H1 (cell line): ENCODE results near the gene TBCE. TPM values are rescaled to one million over a fixed set of nuclear protein-coding genes. Genes with fewer than 3 reads are reported as not detected.

Source experiments
- CTCF ChIA-PET: fragments of 300-600 bp; sonication (Branson Sonifier 250); formaldehyde crosslinking; loops from one replicate; lab custom pipeline; 2021; ENCODE audit not compliant: partially characterized antibody; lab: Charles Lee
- POLR2A ChIA-PET: fragments of 300-600 bp; sonication (Branson Sonifier 250); formaldehyde crosslinking; loops from one replicate; lab custom pipeline; 2021; ENCODE audit warnings: inconsistent platforms; ENCODE audit not compliant: partially characterized antibody; lab: Charles Lee
- DNase-seq, 2 experiments: peaks; one replicate each; pipeline versions ENCODE4 v3.0.0 to v3.0.0-alpha.2; 2010 to 2022; ENCODE audit warnings: low spot score in 2 of 2, low read depth in 1 of 2, mixed read lengths in 1 of 2
- FAIRE-seq: peaks from 2 replicates; lab custom pipeline; 2011; peaks lifted over from hg19 to GRCh38; lab: Jason Lieb, UNC
- H2AFZ ChIP-seq: 2 replicates; pipeline ENCODE4 v1.8.1; 2012; ENCODE audit warnings: low read length, inconsistent platforms
- H2AK5ac ChIP-seq: 2 replicates; pipeline ENCODE4 v1.6.1; 2013; ENCODE audit warnings: low read depth, low read length
- H2BK120ac ChIP-seq: replicated peaks from 2 replicates; pipeline ENCODE3; 2013; ENCODE audit warnings: low read depth, low read length, inconsistent platforms
- H2BK12ac ChIP-seq: 2 replicates; pipeline ENCODE4 v1.6.1; 2013; ENCODE audit warnings: low read depth, low read length
- H2BK15ac ChIP-seq: 2 replicates; pipeline ENCODE4 v1.6.1; 2013; ENCODE audit warnings: low read length
- H2BK20ac ChIP-seq: 2 replicates; pipeline ENCODE4 v1.6.1; 2013; ENCODE audit warnings: low read length
- H2BK5ac ChIP-seq: 2 replicates; pipeline ENCODE4 v1.6.1; 2013; ENCODE audit warnings: low read depth, low read length
- H3K14ac ChIP-seq: 2 replicates; pipeline ENCODE4 v1.6.1; 2013; ENCODE audit warnings: inconsistent platforms; ENCODE audit not compliant: insufficient read length
- H3K18ac ChIP-seq: 2 replicates; pipeline ENCODE4 v1.6.1; 2013; ENCODE audit warnings: low read length; ENCODE audit errors: extremely low read depth
- H3K23ac ChIP-seq: 2 replicates; pipeline ENCODE4 v1.6.1; 2013; ENCODE audit warnings: inconsistent platforms; ENCODE audit not compliant: insufficient read length
- H3K23me2 ChIP-seq: 2 replicates; pipeline ENCODE4 v1.6.1; 2013; ENCODE audit warnings: low read depth, low read length
- H3K27ac ChIP-seq: 2 replicates; pipeline ENCODE4 v1.6.1; 2011; ENCODE audit warnings: low read depth, low read length, inconsistent platforms
- H3K27me3 ChIP-seq, 4 experiments: replicated peaks in 1 of 4; 1 replicate in 1 of 4; 2 replicates in 3 of 4; pipeline versions ENCODE4 v1.6.1 to v1.8.1; 2011 to 2013; ENCODE audit warnings: low read length in 3 of 4, mild to moderate bottlenecking in 3 of 4, inconsistent platforms in 2 of 4, mixed read lengths in 2 of 4, moderate library complexity in 1 of 4; ENCODE audit not compliant: control insufficient read depth in 3 of 4, insufficient read depth in 3 of 4; ENCODE audit errors: extremely low read depth in 1 of 4
- H3K36me3 ChIP-seq, 4 experiments: 2 replicates each; pipeline versions ENCODE4 v1.6.1 to v1.8.1; 2011 to 2013; ENCODE audit warnings: mild to moderate bottlenecking in 4 of 4, low read length in 3 of 4, moderate library complexity in 2 of 4, control low read depth in 1 of 4, inconsistent platforms in 1 of 4; ENCODE audit not compliant: insufficient read depth in 4 of 4, control insufficient read depth in 2 of 4
- H3K4ac ChIP-seq: replicated peaks from 2 replicates; pipeline ENCODE3; 2013; ENCODE audit warnings: low read length, low read depth, mixed read lengths, inconsistent platforms; ENCODE audit not compliant: insufficient read length
- H3K4me1 ChIP-seq, 4 experiments: replicated peaks in 1 of 4; 1 replicate in 1 of 4; 2 replicates in 3 of 4; pipeline versions ENCODE4 v1.6.1 to v1.8.1; 2011 to 2013; ENCODE audit warnings: low read length in 3 of 4, inconsistent platforms in 2 of 4, mixed read lengths in 1 of 4; ENCODE audit not compliant: insufficient read depth in 4 of 4, control insufficient read depth in 3 of 4
- H3K4me2 ChIP-seq, 2 experiments: 2 replicates each; pipeline versions ENCODE4 v1.6.1 to v1.8.1; 2011 to 2013; ENCODE audit warnings: low read depth in 2 of 2, low read length in 2 of 2, control low read depth in 1 of 2, inconsistent platforms in 1 of 2, mild to moderate bottlenecking in 1 of 2; ENCODE audit not compliant: insufficient read depth in 1 of 2
- H3K4me3 ChIP-seq, 4 experiments: fragments of 200-600, 300-600 bp in 1 of 4; sonication (generic), shearing (Covaris generic), sonication (Bioruptor Twin) in 1 of 4; 2 replicates each; pipeline versions ENCODE4 v1.5.1 to v1.8.1; 2011 to 2016; ENCODE audit warnings: low read length in 4 of 4, low read depth in 3 of 4, control low read depth in 2 of 4, inconsistent platforms in 2 of 4, mild to moderate bottlenecking in 2 of 4, mixed read lengths in 1 of 4, moderate library complexity in 1 of 4; ENCODE audit not compliant: insufficient read depth in 2 of 4; ENCODE audit errors: extremely low read depth in 1 of 4
- H3K56ac ChIP-seq: replicated peaks from 2 replicates; pipeline ENCODE3; 2013; ENCODE audit warnings: low read depth, mild to moderate bottlenecking, mixed read lengths, low read length, inconsistent platforms; ENCODE audit not compliant: insufficient read length
- H3K79me1 ChIP-seq: 2 replicates; pipeline ENCODE4 v1.6.1; 2013; ENCODE audit warnings: low read depth, low read length, control low read depth
- H3K79me2 ChIP-seq, 2 experiments: 2 replicates each; pipeline versions ENCODE4 v1.6.1 to v1.8.1; 2012 to 2013; ENCODE audit warnings: low read length in 2 of 2, mild to moderate bottlenecking in 2 of 2, inconsistent platforms in 1 of 2; ENCODE audit not compliant: insufficient read depth in 2 of 2, control insufficient read depth in 1 of 2
- H3K9ac ChIP-seq, 4 experiments: replicated peaks in 1 of 4; 1 replicate in 1 of 4; 2 replicates in 3 of 4; pipeline versions ENCODE4 v1.6.1 to v1.8.1; 2011 to 2013; ENCODE audit warnings: low read depth in 3 of 4, low read length in 3 of 4, control low read depth in 2 of 4, mild to moderate bottlenecking in 2 of 4, moderate library complexity in 2 of 4, inconsistent platforms in 1 of 4; ENCODE audit errors: extremely low read depth in 1 of 4
- H3K9me3 ChIP-seq, 2 experiments: 2 replicates each; pipeline versions ENCODE4 v1.6.1 to v1.8.1; 2012 to 2013; ENCODE audit warnings: mild to moderate bottlenecking in 2 of 2, moderate library complexity in 2 of 2, control low read depth in 1 of 2, inconsistent platforms in 1 of 2, low read depth in 1 of 2, low read length in 1 of 2, mixed read lengths in 1 of 2; ENCODE audit not compliant: insufficient read depth in 2 of 2
- H4K20me1 ChIP-seq, 2 experiments: replicated peaks in 1 of 2; 2 replicates each; pipeline versions ENCODE3 to v1.8.1; 2011 to 2013; ENCODE audit warnings: inconsistent platforms in 2 of 2, low read length in 2 of 2, mild to moderate bottlenecking in 1 of 2; ENCODE audit not compliant: insufficient read depth in 2 of 2, control insufficient read depth in 1 of 2
- H4K5ac ChIP-seq: 2 replicates; pipeline ENCODE4 v1.6.1; 2013; ENCODE audit warnings: low read length, low read depth, mixed read lengths, inconsistent platforms; ENCODE audit not compliant: insufficient read length
- H4K8ac ChIP-seq: 2 replicates; pipeline ENCODE4 v1.8.0; 2013; ENCODE audit warnings: mild to moderate bottlenecking, moderate library complexity, low read length, inconsistent platforms; ENCODE audit not compliant: insufficient read depth; ENCODE audit errors: extremely low read depth
- H4K91ac ChIP-seq: replicated peaks from 2 replicates; pipeline ENCODE3; 2013; ENCODE audit warnings: low read length, mixed read lengths, inconsistent platforms; ENCODE audit not compliant: insufficient read length
- BRCA1 ChIP-seq: IDR thresholded peaks from 2 replicates; pipeline ENCODE4 v1.6.1; 2012; ENCODE audit warnings: low read depth, low read length, improper control_type of control experiment
- CBX8 ChIP-seq: fragments of 300-800, 300-1000 bp; sonication (generic); IDR thresholded peaks from 2 replicates; pipeline ENCODE4 v1.7.1; 2016; ENCODE audit warnings: low read depth, low read length, borderline replicate concordance
- HDAC2 ChIP-seq, 2 experiments: fragments of 300-600 bp in 1 of 2; sonication (generic) in 1 of 2; IDR thresholded peaks; 2 replicates each; pipeline ENCODE4 v1.6.1; 2011 to 2012; ENCODE audit warnings: low read depth in 2 of 2, low read length in 2 of 2, mild to moderate bottlenecking in 2 of 2, moderate library complexity in 2 of 2, borderline replicate concordance in 1 of 2, inconsistent platforms in 1 of 2
- JUN ChIP-seq: IDR thresholded peaks from 2 replicates; pipeline ENCODE4 v1.6.1; 2011; ENCODE audit warnings: low read depth, mild to moderate bottlenecking, improper control_type of control experiment, low read length
- PHF8 ChIP-seq: fragments of 200-600 bp; sonication (generic); conservative IDR thresholded peaks from 2 replicates; pipeline ENCODE4 v1.7.1; 2012; ENCODE audit warnings: low read depth, mild to moderate bottlenecking, inconsistent platforms, low read length, moderate library complexity
- POLR2A ChIP-seq, 2 experiments: IDR thresholded peaks; 1 replicate in 1 of 2; 2 replicates in 1 of 2; pipeline ENCODE4 v1.6.1; 2011; ENCODE audit warnings: low read depth in 2 of 2, low read length in 2 of 2, mild to moderate bottlenecking in 2 of 2; ENCODE audit errors: control extremely low read depth in 1 of 2
- POU5F1 ChIP-seq: IDR thresholded peaks from 2 replicates; pipeline ENCODE4 v1.6.1; 2011; ENCODE audit warnings: low read depth, mild to moderate bottlenecking, low read length, moderate library complexity
- RNF2 ChIP-seq: fragments of 200-900, 300-1000 bp; sonication (generic); IDR thresholded peaks from 2 replicates; pipeline ENCODE4 v1.7.1; 2016; ENCODE audit warnings: borderline replicate concordance, low read depth, mild to moderate bottlenecking, antibody characterized with exemption, low read length; ENCODE audit not compliant: poor library complexity, severe bottlenecking; ENCODE audit errors: missing control alignments
- SP2 ChIP-seq: IDR thresholded peaks from 2 replicates; pipeline ENCODE4 v1.6.1; 2012; ENCODE audit warnings: mild to moderate bottlenecking, low read length, inconsistent platforms
- SRF ChIP-seq: IDR thresholded peaks from 2 replicates; pipeline ENCODE4 v1.6.1; 2011; ENCODE audit warnings: mild to moderate bottlenecking, low read depth, low read length, moderate library complexity
- TAF7 ChIP-seq: optimal IDR thresholded peaks from 2 replicates; pipeline ENCODE3; 2011; ENCODE audit warnings: low read depth, mild to moderate bottlenecking, inconsistent platforms, low read length, moderate library complexity, borderline replicate concordance
- YY1 ChIP-seq: IDR thresholded peaks from 2 replicates; pipeline ENCODE4 v1.6.1; 2011; ENCODE audit warnings: low read depth, mild to moderate bottlenecking, low read length
- whole genome bisulfite sequencing, 2 experiments: shearing (Covaris generic) in 1 of 2; methylation state at CpG; one replicate each; pipeline versions ENCODE4 v1.1.6 to v1.1.7; 2013 to 2015; ENCODE audit warnings: low lambda C conversion rate in 2 of 2, mixed read lengths in 2 of 2, inconsistent platforms in 1 of 2, low coverage in 1 of 2, missing lambda C conversion rate in 1 of 2; ENCODE audit not compliant: insufficient replicate concordance in 2 of 2, insufficient coverage in 1 of 2, insufficient read length in 1 of 2; ENCODE audit errors: extremely low coverage in 1 of 2, missing lambda C conversion rate in 1 of 2; 5-methylcytosine and 5-hydroxymethylcytosine counted together
- polyA plus RNA-seq, 7 experiments: library from polyadenylated mRNA; depleted of rRNA in 3 of 7; stranded (reverse) in 5 of 7; unstranded in 2 of 7; fragments of >200 nt in 5 of 7; fragments of 200-250 nt in 2 of 7; gene quantifications; 1 replicate in 5 of 7; 2 replicates in 1 of 7; 4 replicates in 1 of 7; pipeline versions ENCODE4 v1.2.1 to v1.2.3, GENCODE V29; 2011 to 2013; ENCODE audit warnings: missing spikeins in 2 of 7, mixed read lengths in 2 of 7
- total RNA-seq: library from RNA; stranded (reverse); fragmentation: NEBNext Ultra II Directional; extraction: Animal tissue kit (Norgen Biotek cat#: 25700); gene quantifications from 2 replicates; pipeline ENCODE4 v1.2.1, GENCODE V29; 2021

The TBCE gene
- total and polyA plus RNA-seq, 2 of the 8 experiments (the other 6 are each of a cell fraction or from before 2014, with no cell fraction given) = 22.7 to 42.9 TPM

DNA sequence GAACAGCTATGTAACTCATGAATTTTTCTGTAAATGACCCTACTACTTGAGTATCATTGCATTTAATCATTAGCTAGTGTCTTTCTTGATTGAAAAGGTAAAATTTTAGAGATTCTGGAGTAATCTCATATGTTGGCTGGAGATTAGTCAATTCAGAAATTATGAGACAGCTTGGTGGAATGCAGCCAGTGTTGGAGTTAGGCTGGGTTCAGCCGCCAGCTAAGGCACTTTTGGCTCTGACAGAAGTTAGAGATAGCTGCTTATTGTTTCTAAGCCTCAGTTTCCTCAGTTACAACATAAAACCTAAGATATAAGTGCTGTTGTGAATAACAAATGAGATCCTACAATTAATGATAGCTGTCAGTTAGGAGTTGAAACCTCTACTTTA lies 49.4 kb downstream of the TBCE start:
- Histone ChIP-seq H3K23me2 (no peaks in the 10 kb centered on the region), H3K79me1 (peaks cover under 1% of the 10 kb centered on the region; the same call in 1 of the 2 replicates), H3K23ac (no peak overlapping the region), H3K56ac (no peak overlapping the region), H4K8ac (no peak overlapping the region), H3K14ac (no peak overlapping the region), H3K4ac (no peak overlapping the region), H2BK12ac (no peak overlapping the region), H3K9ac (no peak overlapping the region), H3K27ac (no peak overlapping the region), H4K20me1 (no peaks in the 10 kb centered on the region), H2AFZ (no peak overlapping the region), H3K18ac (no peak overlapping the region), H3K27me3 (no peaks in the 10 kb centered on the region), H2AK5ac (no peak overlapping the region), H2BK5ac (no peak overlapping the region), H4K5ac (no peak overlapping the region), H2BK120ac (no peak overlapping the region), H3K36me3 (peaks cover 0 to 5% (median 0%) of the 10 kb centered on the region in 4 experiments; a peak in 2 of 8 replicates), H3K4me3 (no peak overlapping the region), H3K9me3 (no peaks in the 10 kb centered on the region), H2BK15ac (no peak overlapping the region), H2BK20ac (no peak overlapping the region), H3K4me1 (no peaks in the 10 kb centered on the region), H3K79me2 (peaks cover 5 to 10% of the 10 kb centered on the region in 2 experiments; a peak in 1 of 4 replicates), H3K4me2 (no peak overlapping the region), H4K91ac (no peak overlapping the region)
- FAIRE-seq (no peak), DNase-seq (no peak)
- CTCF ChIA-PET = interaction anchor here (0.7 to 4.6 kb wide), 52 partner anchors 9 to 700 kb away, joined by 3 to 47 read pairs (median 5); partner anchors contain the start of genes ARID4B and GGPS1
- TF ChIP-seq CBX8 = no peak
- TF ChIP-seq SP2 = no peak
- TF ChIP-seq POLR2A (IDR thresholded peaks at IDR 0.05; ENCODE audit: control extremely low read depth in 1 of 2, low read depth in 2 of 2, low read length in 2 of 2) = no peak
- no peak for TF ChIP-seq PHF8
- TF ChIP-seq YY1 = no peak
- TF ChIP-seq HDAC2 (IDR thresholded peaks at IDR 0.05; ENCODE audit: borderline replicate concordance in 1 of 2, low read depth in 2 of 2, low read length in 2 of 2) = no peak
- no peak for TF ChIP-seq SRF
- TF ChIP-seq RNF2 = no peak
- TF ChIP-seq JUN = no peak
- no peak for TF ChIP-seq POU5F1
- TF ChIP-seq TAF7 = no peak
- no peak for TF ChIP-seq BRCA1
- POLR2A ChIA-PET = interaction anchor here (0.7 kb wide), 1 partner anchor 224 kb away, joined by 3 read pairs; no protein-coding TSS in a partner anchor
- 88% methylated on average over 1 of the region's 1 CpG; no CpG with 5 or more reads in 1 of the 2 experiments for WGBS, 2 experiments
